A673 (cell line): ENCODE data around the gene TBX4. TPM values are rescaled to one million over a fixed set of nuclear protein-coding genes. Genes with fewer than 3 reads are reported as not detected.

Source experiments
- BruUV-seq: library from RNA; stranded (reverse); fragments of 400-500 nt; replicated peaks from 2 replicates; lab custom pipeline; 2021; lab: Mats Ljungman, UMichigan
- CTCF ChIA-PET: fragments of 300-600 bp; sonication (Branson Sonifier 250); formaldehyde crosslinking; loops from one replicate; lab custom pipeline; 2022; ENCODE audit warnings: antibody characterized with exemption; lab: Charles Lee
- POLR2A ChIA-PET: fragments of 300-600 bp; sonication (Branson Sonifier 250); formaldehyde crosslinking; loops from one replicate; lab custom pipeline; 2022; ENCODE audit warnings: antibody characterized with exemption; ENCODE audit not compliant: low non-redundant PET; lab: Charles Lee
- DNase-seq: peaks from one replicate; pipeline ENCODE4 v3.0.0-alpha.2; 2015; ENCODE audit warnings: low spot score
- H3K27ac ChIP-seq: fragments of 200-600 bp; sonication (generic); 2 replicates; pipeline ENCODE4 v1.5.1; 2016; ENCODE audit warnings: mixed run types, low read depth, mild to moderate bottlenecking, mixed read lengths, antibody characterized with exemption, low read length; ENCODE audit not compliant: poor library complexity, severe bottlenecking
- H3K27me3 ChIP-seq: fragments of 200-600 bp; sonication (generic); replicated peaks from 2 replicates; pipeline ENCODE4 v1.6.1; 2017; ENCODE audit warnings: mixed run types, low read depth, mild to moderate bottlenecking, mixed read lengths, antibody characterized with exemption, low read length; ENCODE audit not compliant: insufficient read depth, poor library complexity
- H3K36me3 ChIP-seq: fragments of 200-600 bp; sonication (generic); 2 replicates; pipeline ENCODE4 v1.6.1; 2016; ENCODE audit warnings: mixed run types, mild to moderate bottlenecking, mixed read lengths, antibody characterized with exemption, low read length; ENCODE audit not compliant: insufficient read depth, poor library complexity, severe bottlenecking
- H3K4me1 ChIP-seq: fragments of 200-600 bp; sonication (generic); 2 replicates; pipeline ENCODE4 v1.6.1; 2017; ENCODE audit warnings: mixed run types, mild to moderate bottlenecking, mixed read lengths, antibody characterized with exemption, low read length; ENCODE audit not compliant: insufficient read depth, poor library complexity, severe bottlenecking
- H3K4me3 ChIP-seq: fragments of 200-600 bp; sonication (generic); 2 replicates; pipeline ENCODE4 v1.5.1; 2016; ENCODE audit warnings: low read depth, mixed run types, mild to moderate bottlenecking, mixed read lengths, low read length; ENCODE audit not compliant: poor library complexity, severe bottlenecking
- H3K9me3 ChIP-seq: fragments of 200-600 bp; sonication (generic); 2 replicates; pipeline ENCODE4 v1.6.1; 2016; ENCODE audit warnings: mixed run types, low read depth, mild to moderate bottlenecking, mixed read lengths, antibody characterized with exemption, low read length; ENCODE audit not compliant: poor library complexity, severe bottlenecking
- EZH2 ChIP-seq: fragments of 200-600 bp; sonication (generic); IDR thresholded peaks from 2 replicates; pipeline ENCODE4 v1.6.1; 2017; ENCODE audit warnings: borderline replicate concordance, low read depth, mild to moderate bottlenecking, mixed read lengths, antibody characterized with exemption, low read length; ENCODE audit not compliant: poor library complexity, severe bottlenecking
- intact Hi-C: fragments of 100-400 bp; cut with micrococcal nuclease; formaldehyde crosslinking; loops from one replicate; pipeline ENCODE4 v1.10.0; 2022; ENCODE audit not compliant: unreplicated experiment
- total RNA-seq: library from RNA; stranded (reverse); gene quantifications from 2 replicates; pipeline ENCODE4 v1.2.3, GENCODE V29; 2021
- TF ChIP-seq, protein P1 (sequence below): fragments of 300-800, 200-600 bp; sonication (generic); conservative IDR thresholded peaks from 2 replicates; pipeline ENCODE4 v1.5.1; 2017; ENCODE audit warnings: low read depth, mild to moderate bottlenecking, antibody characterized with exemption, low read length, moderate library complexity, mixed read lengths

Gene TBX4
- total RNA-seq, 1 experiment from 2014 or later = not detected

DNA sequence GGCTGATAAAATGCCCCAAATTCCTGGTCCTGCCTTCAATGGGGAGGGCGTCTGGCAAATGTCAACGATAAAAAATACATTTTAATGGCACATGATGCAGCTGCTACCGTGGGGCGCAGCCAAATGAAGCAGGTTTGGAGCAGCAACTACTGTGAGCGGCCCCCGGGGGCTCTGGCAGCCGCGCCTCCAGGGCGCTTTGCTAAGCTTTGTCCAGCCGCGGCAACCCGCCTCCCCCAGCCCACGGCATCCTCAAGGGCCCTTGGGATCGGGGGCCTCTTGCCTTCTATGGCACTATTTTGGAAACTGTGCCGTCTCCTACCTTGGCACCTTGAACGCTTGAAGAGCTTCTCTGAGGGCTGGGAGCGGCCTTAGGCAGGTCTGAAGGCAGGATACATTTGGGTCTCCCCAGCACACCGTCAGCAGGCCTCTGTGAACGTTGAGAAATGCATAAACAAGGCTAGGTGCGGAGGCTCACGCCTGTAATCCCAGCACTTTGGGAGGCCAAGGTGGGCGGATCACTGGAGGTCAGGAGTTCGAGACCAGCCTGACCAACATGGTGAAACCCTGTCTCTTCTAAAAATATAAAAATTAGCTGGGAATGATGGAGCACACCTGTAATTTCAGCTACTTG is 25.1 kb downstream of the TBX4 start:
- H3K4me1 ChIP-seq = no peaks in the 10 kb centered on the region
- DNase-seq = no peak
- TF ChIP-seq, protein P1, sequence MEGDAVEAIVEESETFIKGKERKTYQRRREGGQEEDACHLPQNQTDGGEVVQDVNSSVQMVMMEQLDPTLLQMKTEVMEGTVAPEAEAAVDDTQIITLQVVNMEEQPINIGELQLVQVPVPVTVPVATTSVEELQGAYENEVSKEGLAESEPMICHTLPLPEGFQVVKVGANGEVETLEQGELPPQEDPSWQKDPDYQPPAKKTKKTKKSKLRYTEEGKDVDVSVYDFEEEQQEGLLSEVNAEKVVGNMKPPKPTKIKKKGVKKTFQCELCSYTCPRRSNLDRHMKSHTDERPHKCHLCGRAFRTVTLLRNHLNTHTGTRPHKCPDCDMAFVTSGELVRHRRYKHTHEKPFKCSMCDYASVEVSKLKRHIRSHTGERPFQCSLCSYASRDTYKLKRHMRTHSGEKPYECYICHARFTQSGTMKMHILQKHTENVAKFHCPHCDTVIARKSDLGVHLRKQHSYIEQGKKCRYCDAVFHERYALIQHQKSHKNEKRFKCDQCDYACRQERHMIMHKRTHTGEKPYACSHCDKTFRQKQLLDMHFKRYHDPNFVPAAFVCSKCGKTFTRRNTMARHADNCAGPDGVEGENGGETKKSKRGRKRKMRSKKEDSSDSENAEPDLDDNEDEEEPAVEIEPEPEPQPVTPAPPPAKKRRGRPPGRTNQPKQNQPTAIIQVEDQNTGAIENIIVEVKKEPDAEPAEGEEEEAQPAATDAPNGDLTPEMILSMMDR = no peak
- TF ChIP-seq EZH2 = no peak
- intact Hi-C loops = no loop called here
- no peaks in the 10 kb centered on the region for H3K36me3 ChIP-seq
- no TSS peak for BruUV-seq
- no peak overlapping the region for H3K27ac ChIP-seq
- H3K9me3 ChIP-seq = no peaks in the 10 kb centered on the region
- ChIA-PET POLR2A (no interaction called here), CTCF (no interaction called here)
- no peaks in the 10 kb centered on the region for H3K27me3 ChIP-seq
- no peak overlapping the region for H3K4me3 ChIP-seq

DNA sequence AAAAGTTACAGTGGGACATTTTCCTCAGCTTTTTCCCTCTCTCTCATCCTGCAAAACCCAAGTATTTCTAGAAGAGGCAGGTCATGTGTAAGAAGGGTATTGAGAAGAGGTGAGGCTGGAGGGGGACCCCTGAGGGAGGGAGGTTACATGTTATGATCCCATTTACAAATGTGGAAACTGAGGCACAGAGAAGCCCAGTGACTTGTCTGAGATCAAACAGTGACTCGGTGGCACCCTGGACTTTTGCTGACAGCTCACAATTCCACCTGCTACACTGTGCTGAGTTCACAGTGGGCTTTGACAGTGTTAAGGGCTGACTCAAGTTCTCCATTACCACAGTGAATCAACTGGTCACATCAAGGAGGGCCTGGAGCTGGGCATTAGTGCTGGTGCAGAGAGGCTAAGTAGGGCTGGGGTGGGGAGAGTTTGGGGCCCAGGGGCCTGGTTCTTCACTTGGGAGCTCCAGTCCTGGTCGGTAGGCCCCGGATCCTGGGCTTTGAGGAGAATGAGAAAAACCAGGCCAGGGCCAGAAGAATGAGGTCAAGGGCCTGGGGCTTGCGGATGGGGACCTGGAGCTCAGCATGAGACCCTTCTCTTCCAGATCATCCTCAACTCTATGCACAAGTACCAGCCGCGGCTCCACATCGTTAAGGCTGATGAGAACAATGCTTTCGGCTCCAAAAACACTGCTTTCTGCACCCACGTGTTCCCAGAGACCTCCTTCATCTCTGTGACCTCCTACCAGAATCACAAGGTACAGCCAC is 26.0 kb downstream of the TBX4 start:
- no peak overlapping the region for H3K4me3 ChIP-seq
- BruUV-seq = no TSS peak
- H3K36me3 ChIP-seq = no peaks in the 10 kb centered on the region
- TF ChIP-seq, protein P1 = no peak
- no peak for TF ChIP-seq EZH2
- intact Hi-C loops = no loop called here
- CTCF ChIA-PET = no interaction called here
- no peaks in the 10 kb centered on the region for H3K9me3 ChIP-seq
- no peaks in the 10 kb centered on the region for H3K4me1 ChIP-seq
- no peak for DNase-seq
- H3K27ac ChIP-seq = no peak overlapping the region
- POLR2A ChIA-PET = no interaction called here
- no peaks in the 10 kb centered on the region for H3K27me3 ChIP-seq

DNA sequence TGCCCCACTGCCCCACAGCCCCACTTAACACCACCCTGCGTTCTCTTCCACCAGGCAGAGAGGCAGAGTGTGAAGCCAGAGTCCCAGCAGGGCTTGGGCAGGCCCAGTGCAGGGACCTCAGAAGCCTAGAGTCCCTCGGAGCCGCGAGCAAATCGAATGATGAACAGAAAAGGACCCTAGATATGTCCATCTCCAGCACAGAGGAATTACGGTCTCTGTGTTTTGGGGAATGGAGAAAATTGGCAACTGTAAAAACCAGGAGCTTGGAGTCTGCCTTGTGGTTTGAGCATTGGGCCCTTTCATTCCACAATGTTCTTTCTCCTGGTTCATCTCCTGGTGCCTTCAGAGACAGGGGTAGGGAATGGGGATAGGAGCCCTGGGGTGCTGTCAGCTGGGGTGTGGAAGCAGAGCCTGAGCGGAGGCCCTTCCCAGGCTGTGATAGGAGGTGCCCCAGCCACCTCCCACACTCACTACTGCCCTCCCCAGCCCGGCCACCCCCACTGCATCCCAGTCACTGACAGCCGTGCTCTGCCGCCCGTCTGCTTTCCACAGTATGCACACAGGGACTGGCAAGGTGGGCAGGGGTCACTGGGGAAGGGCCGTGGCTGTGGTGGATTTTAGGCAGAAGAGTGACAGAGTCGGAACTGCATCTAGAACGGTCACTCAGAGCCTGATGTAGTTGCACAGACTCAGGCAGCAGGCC is 26.7 kb downstream of the TBX4 start:
- DNase-seq = no peak
- Histone ChIP-seq H3K27ac (no peak overlapping the region), H3K4me1 (no peaks in the 10 kb centered on the region), H3K4me3 (no peak overlapping the region), H3K9me3 (no peaks in the 10 kb centered on the region), H3K36me3 (no peaks in the 10 kb centered on the region), H3K27me3 (no peaks in the 10 kb centered on the region)
- ChIA-PET CTCF (no interaction called here), POLR2A (interaction anchor here (0.6 kb wide), 1 partner anchor 548 kb away, joined by 4 read pairs; no protein-coding TSS in a partner anchor)
- TF ChIP-seq, protein P1 = no peak
- no peak for TF ChIP-seq EZH2
- intact Hi-C loops = no loop called here
- no TSS peak for BruUV-seq
